OCI-LY7 (cell line): ENCODE measurements around the gene ZFHX3. TPM values are rescaled to one million over a fixed set of nuclear protein-coding genes. Genes with fewer than 3 reads are reported as not detected.

Source experiments
- BruUV-seq: library from RNA; stranded (reverse); fragments of 400-500 nt; replicated peaks from 2 replicates; lab custom pipeline; 2021; lab: Mats Ljungman, UMichigan
- CTCF ChIA-PET: fragments of 300-600 bp; sonication (Branson Sonifier 250); formaldehyde crosslinking; loops from one replicate; lab custom pipeline; 2022; ENCODE audit warnings: antibody characterized with exemption; ENCODE audit not compliant: unreplicated experiment; lab: Charles Lee
- POLR2A ChIA-PET: fragments of 300-600 bp; sonication (Branson Sonifier 250); formaldehyde crosslinking; loops from one replicate; lab custom pipeline; 2022; ENCODE audit warnings: antibody characterized with exemption; lab: Charles Lee
- DNase-seq: peaks from one replicate; pipeline ENCODE4 v3.0.0-alpha.2; 2015; ENCODE audit warnings: low spot score
- H2AFZ ChIP-seq: fragments of 200-600 bp; sonication (generic), shearing (Covaris generic); 2 replicates; pipeline ENCODE4 v1.6.1; 2014; ENCODE audit warnings: mild to moderate bottlenecking, antibody characterized with exemption, low read length, moderate library complexity
- H3K27ac ChIP-seq: fragments of 200-600 bp; sonication (generic); 2 replicates; pipeline ENCODE4 v1.5.1; 2014; ENCODE audit warnings: mixed run types, low read depth, mild to moderate bottlenecking, moderate library complexity, low read length, inconsistent platforms; ENCODE audit not compliant: poor library complexity, severe bottlenecking
- H3K36me3 ChIP-seq: fragments of 200-600 bp; sonication (generic); 2 replicates; pipeline ENCODE4 v1.6.1; 2014; ENCODE audit warnings: mild to moderate bottlenecking, antibody characterized with exemption, low read length, moderate library complexity, mixed read lengths; ENCODE audit not compliant: insufficient read depth
- H3K4me1 ChIP-seq: fragments of 200-600 bp; sonication (generic); 2 replicates; pipeline ENCODE4 v1.5.1; 2014; ENCODE audit warnings: mild to moderate bottlenecking, low read length; ENCODE audit not compliant: insufficient read depth, poor library complexity, severe bottlenecking
- H3K4me2 ChIP-seq: fragments of 200-600 bp; sonication (generic); 2 replicates; pipeline ENCODE4 v1.6.1; 2014; ENCODE audit warnings: mild to moderate bottlenecking, low read length
- H3K4me3 ChIP-seq: fragments of 200-600 bp; sonication (generic); 2 replicates; pipeline ENCODE4 v1.5.1; 2014; ENCODE audit warnings: mild to moderate bottlenecking, low read depth, low read length; ENCODE audit not compliant: poor library complexity, severe bottlenecking
- H3K79me2 ChIP-seq: fragments of 200-600 bp; sonication (generic); 2 replicates; pipeline ENCODE4 v1.6.1; 2016; ENCODE audit warnings: low read depth, mild to moderate bottlenecking, low read length, moderate library complexity, mixed read lengths; ENCODE audit not compliant: insufficient read depth
- H3K9me2 ChIP-seq: fragments of 200-600 bp; sonication (generic); 2 replicates; pipeline ENCODE4 v1.6.1; 2016; ENCODE audit warnings: mild to moderate bottlenecking, low read length, mixed read lengths; ENCODE audit not compliant: insufficient read depth
- H3K9me3 ChIP-seq: fragments of 200-600 bp; sonication (generic); 2 replicates; pipeline ENCODE4 v1.6.1; 2014; ENCODE audit warnings: mild to moderate bottlenecking, mixed run types, low read length, mixed read lengths
- H4K20me1 ChIP-seq: fragments of 200-600 bp; sonication (generic); 2 replicates; pipeline ENCODE4 v1.6.1; 2014; ENCODE audit warnings: mild to moderate bottlenecking, antibody characterized with exemption, low read length, moderate library complexity, mixed read lengths; ENCODE audit not compliant: insufficient read depth
- EZH2phosphoT487 ChIP-seq: fragments of 200-600 bp; sonication (generic); IDR thresholded peaks from 2 replicates; pipeline ENCODE4 v1.6.1; 2018; ENCODE audit warnings: low read depth, borderline replicate concordance, mild to moderate bottlenecking, mixed run types, antibody characterized with exemption, low read length, moderate library complexity, mixed read lengths
- intact Hi-C: fragments of 100-400 bp; cut with micrococcal nuclease; formaldehyde crosslinking; loops from one replicate; pipeline ENCODE4 v1.10.0; 2022; ENCODE audit not compliant: unreplicated experiment
- total RNA-seq, 2 experiments: library from RNA; depleted of rRNA in 1 of 2; stranded (reverse); fragments of >200 nt in 1 of 2; shearing (Covaris generic) in 1 of 2; gene quantifications; 2 replicates each; pipeline ENCODE4 v1.2.3, GENCODE V29; 2014 to 2022
- TF ChIP-seq, protein P1 (sequence below): fragments of 200-600 bp; sonication (generic); conservative IDR thresholded peaks from 2 replicates; pipeline ENCODE4 v1.5.1; 2014; ENCODE audit warnings: mild to moderate bottlenecking, antibody characterized with exemption, low read length, moderate library complexity, mixed read lengths

The ZFHX3 gene
- total RNA-seq, 2 experiments from 2014 or later = 1.3 to 6.2 TPM

DNA sequence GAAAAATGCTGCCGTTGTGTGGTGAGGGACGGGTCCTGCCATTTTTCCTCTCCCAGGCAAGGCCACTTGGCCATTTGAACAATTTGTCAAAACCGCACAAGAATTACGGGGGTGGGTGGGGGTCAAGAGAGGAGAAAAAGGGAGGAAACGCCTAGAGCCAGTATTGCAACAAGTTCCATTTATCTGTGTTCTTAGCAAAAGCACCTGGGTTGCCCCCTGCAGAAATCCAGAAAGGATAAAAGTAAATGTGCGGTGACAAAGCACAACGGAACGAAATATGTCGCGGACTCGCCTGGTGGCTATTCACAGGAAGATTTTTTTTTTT, 209.4 kb downstream of the ZFHX3 start:
- no peak overlapping the region for H2AFZ ChIP-seq
- DNase-seq = no peak
- H3K4me2 ChIP-seq = no peak overlapping the region
- no peaks in the 10 kb centered on the region for H3K36me3 ChIP-seq
- no peak overlapping the region for H3K27ac ChIP-seq
- no peaks in the 10 kb centered on the region for H3K9me2 ChIP-seq
- H3K4me1 ChIP-seq = peaks cover 5% of the 10 kb centered on the region
- no TSS peak for BruUV-seq
- POLR2A ChIA-PET = interaction anchor here (0.7 kb wide), 1 partner anchor 667 kb away, joined by 3 read pairs; no protein-coding TSS in a partner anchor
- no peak for TF ChIP-seq EZH2phosphoT487
- TF ChIP-seq, protein P1, sequence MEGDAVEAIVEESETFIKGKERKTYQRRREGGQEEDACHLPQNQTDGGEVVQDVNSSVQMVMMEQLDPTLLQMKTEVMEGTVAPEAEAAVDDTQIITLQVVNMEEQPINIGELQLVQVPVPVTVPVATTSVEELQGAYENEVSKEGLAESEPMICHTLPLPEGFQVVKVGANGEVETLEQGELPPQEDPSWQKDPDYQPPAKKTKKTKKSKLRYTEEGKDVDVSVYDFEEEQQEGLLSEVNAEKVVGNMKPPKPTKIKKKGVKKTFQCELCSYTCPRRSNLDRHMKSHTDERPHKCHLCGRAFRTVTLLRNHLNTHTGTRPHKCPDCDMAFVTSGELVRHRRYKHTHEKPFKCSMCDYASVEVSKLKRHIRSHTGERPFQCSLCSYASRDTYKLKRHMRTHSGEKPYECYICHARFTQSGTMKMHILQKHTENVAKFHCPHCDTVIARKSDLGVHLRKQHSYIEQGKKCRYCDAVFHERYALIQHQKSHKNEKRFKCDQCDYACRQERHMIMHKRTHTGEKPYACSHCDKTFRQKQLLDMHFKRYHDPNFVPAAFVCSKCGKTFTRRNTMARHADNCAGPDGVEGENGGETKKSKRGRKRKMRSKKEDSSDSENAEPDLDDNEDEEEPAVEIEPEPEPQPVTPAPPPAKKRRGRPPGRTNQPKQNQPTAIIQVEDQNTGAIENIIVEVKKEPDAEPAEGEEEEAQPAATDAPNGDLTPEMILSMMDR = no peak
- no peaks in the 10 kb centered on the region for H4K20me1 ChIP-seq
- CTCF ChIA-PET = no interaction called here
- no peaks in the 10 kb centered on the region for H3K79me2 ChIP-seq
- intact Hi-C loops = loop anchor here (10.0 kb wide), 2 partner anchors 216 to 424 kb away; no protein-coding TSS in a partner anchor
- no peaks in the 10 kb centered on the region for H3K9me3 ChIP-seq
- H3K4me3 ChIP-seq = no peak overlapping the region

DNA sequence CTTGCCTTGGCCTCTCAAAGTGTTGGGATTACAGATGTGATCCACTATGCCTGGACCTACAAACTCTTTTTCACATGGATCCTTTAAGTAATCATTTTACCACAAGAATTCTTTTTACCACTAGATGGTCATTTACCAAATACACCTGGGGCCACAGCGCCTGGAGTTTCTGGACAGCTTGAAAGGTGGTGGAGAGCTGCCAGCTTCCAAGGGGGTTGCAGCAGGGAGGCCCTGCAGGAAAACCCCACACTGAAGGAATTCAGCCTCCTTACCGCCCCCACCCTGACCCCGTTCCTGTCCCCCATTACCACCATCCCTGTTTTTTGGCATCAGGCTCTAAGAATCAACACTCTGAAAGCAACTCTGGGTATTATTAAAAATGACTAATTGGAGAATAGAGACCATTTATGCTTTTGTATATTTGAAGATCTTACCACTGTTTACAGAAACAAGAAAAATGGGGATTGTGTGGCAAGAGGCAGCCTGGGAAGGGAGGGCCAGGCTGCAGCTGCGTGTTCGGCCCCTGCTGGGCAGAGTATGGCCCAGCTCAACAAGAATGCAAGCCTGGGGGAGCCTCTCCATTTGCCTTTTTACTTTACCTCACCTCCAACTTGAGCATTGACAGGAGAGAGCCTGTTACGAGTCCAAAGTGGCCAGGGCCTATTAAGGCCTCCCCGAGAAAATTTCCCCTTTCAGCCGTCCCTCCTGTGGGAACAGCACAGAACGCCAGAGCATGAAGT, 209.9 kb downstream of the ZFHX3 start:
- no peaks in the 10 kb centered on the region for H4K20me1 ChIP-seq
- TF ChIP-seq, protein P1 = no peak
- TF ChIP-seq EZH2phosphoT487 = no peak
- H3K79me2 ChIP-seq = no peaks in the 10 kb centered on the region
- intact Hi-C loops = loop anchor here (10.0 kb wide), 2 partner anchors 217 to 423 kb away; no protein-coding TSS in a partner anchor
- BruUV-seq = no TSS peak
- no peaks in the 10 kb centered on the region for H3K36me3 ChIP-seq
- no peaks in the 10 kb centered on the region for H3K9me3 ChIP-seq
- no peak overlapping the region for H2AFZ ChIP-seq
- ChIA-PET CTCF (no interaction called here), POLR2A (interaction anchor here (0.7 kb wide), 2 partner anchors 317 to 667 kb away, joined by 3 to 9 read pairs; no protein-coding TSS in a partner anchor)
- H3K9me2 ChIP-seq = no peaks in the 10 kb centered on the region
- peaks cover 5% of the 10 kb centered on the region for H3K4me1 ChIP-seq
- no peak overlapping the region for H3K4me2 ChIP-seq
- DNase-seq = no peak
- H3K27ac ChIP-seq = no peak overlapping the region
- H3K4me3 ChIP-seq = no peak overlapping the region

DNA sequence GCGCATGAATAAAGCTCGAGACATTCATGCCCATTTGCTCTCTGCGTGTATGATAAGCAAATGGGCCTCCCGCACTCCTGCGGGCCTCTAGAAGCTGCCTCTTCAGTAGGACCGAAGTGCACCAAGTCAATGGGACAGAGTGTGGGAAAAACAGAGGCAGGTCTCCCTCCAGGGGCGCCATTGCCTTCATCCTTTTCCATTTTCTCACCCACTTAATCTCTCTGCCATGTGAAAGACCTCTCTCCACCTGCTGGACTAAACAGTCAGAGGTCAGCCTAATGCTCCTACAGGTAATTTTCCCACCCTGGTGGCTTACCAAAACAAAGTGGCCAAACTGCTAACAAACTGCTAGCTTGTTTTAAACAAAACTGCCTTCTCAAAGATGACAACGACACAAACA, 210.9 kb downstream of the ZFHX3 start:
- DNase-seq = no peak
- H3K9me3 ChIP-seq = no peaks in the 10 kb centered on the region
- H4K20me1 ChIP-seq = no peaks in the 10 kb centered on the region
- H3K4me2 ChIP-seq = no peak overlapping the region
- peaks cover 5% of the 10 kb centered on the region for H3K4me1 ChIP-seq
- H3K27ac ChIP-seq = no peak overlapping the region
- H3K79me2 ChIP-seq = no peaks in the 10 kb centered on the region
- POLR2A ChIA-PET = interaction anchor here (0.6 to 0.7 kb wide), 3 partner anchors 36 to 372 kb away, joined by 3 read pairs; no protein-coding TSS in a partner anchor
- intact Hi-C loops = loop anchor here (10.0 kb wide), 2 partner anchors 218 to 422 kb away; no protein-coding TSS in a partner anchor
- TF ChIP-seq EZH2phosphoT487 = no peak
- TF ChIP-seq, protein P1 = peak; percentile 34; the same call in 1 of the 2 replicates
- CTCF ChIA-PET = no interaction called here
- BruUV-seq = no TSS peak
- H3K9me2 ChIP-seq = no peaks in the 10 kb centered on the region
- no peaks in the 10 kb centered on the region for H3K36me3 ChIP-seq
- H2AFZ ChIP-seq = no peak overlapping the region
- H3K4me3 ChIP-seq = no peak overlapping the region
